ENCODE data around the gene TRAF5.

Gene TRAF5

DNA sequence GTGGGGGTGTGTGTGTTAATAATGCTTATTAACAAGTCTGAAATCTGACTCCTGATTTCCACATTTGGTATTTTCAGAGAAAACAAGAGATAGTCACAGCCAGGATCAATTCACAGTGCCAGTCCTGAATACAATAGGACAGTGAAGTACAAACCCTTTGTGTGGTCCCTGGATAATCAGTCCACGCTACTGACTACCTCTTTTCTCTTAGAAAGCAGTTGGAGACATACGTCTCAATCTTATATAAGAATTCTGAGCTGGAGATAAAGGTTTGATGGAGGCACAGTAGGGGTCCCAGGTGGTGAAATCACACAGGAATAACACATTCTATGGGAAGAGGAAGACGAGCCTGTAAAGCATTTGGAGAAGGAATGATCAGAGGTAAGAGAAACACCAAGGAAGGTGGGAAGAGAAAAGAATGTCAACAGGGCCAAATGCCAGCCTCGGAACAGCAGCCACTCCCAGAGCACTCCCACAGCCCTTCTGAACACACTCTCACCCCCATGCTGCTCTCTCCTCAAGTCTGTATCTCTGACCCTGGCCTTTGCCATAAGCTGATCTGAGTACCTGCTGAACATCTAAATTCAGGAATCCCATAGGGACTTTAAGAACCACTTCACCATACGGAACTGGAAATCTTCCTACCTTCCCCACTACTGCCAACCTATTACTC is 48.6 kb downstream of the TRAF5 start:
- H2AFZ ChIP-seq (ENCODE audit: low read depth, low read length) = no peak overlapping the region
- no peaks in the 10 kb centered on the region for H3K36me3 ChIP-seq (ENCODE audit: insufficient read depth, low read length)
- H3K4me3 ChIP-seq (ENCODE audit: low read depth in 1 of 2, low read length in 2 of 2) = no peak overlapping the region
- TF ChIP-seq, protein P1, sequence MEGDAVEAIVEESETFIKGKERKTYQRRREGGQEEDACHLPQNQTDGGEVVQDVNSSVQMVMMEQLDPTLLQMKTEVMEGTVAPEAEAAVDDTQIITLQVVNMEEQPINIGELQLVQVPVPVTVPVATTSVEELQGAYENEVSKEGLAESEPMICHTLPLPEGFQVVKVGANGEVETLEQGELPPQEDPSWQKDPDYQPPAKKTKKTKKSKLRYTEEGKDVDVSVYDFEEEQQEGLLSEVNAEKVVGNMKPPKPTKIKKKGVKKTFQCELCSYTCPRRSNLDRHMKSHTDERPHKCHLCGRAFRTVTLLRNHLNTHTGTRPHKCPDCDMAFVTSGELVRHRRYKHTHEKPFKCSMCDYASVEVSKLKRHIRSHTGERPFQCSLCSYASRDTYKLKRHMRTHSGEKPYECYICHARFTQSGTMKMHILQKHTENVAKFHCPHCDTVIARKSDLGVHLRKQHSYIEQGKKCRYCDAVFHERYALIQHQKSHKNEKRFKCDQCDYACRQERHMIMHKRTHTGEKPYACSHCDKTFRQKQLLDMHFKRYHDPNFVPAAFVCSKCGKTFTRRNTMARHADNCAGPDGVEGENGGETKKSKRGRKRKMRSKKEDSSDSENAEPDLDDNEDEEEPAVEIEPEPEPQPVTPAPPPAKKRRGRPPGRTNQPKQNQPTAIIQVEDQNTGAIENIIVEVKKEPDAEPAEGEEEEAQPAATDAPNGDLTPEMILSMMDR (IDR thresholded peaks at IDR 0.05; ENCODE audit: borderline replicate concordance, extremely low read depth, low read length, poor library complexity, severe bottlenecking) = no peak
- no peak for TF ChIP-seq EZH2 (IDR thresholded peaks at IDR 0.05; ENCODE audit: borderline replicate concordance, low read depth, low read length, severe bottlenecking)
- no peaks in the 10 kb centered on the region for H3K4me1 ChIP-seq (ENCODE audit: insufficient read depth, low read length)
- DNase-seq = no peak
- no peaks in the 10 kb centered on the region for H3K9me3 ChIP-seq (ENCODE audit: insufficient read depth, low read length, severe bottlenecking)
- H3K4me2 ChIP-seq (ENCODE audit: insufficient read depth, low read length) = no peak overlapping the region
- no peak overlapping the region for H3K27ac ChIP-seq (ENCODE audit: low read length)
- H4K20me1 ChIP-seq (ENCODE audit: insufficient read depth, low read length) = no peaks in the 10 kb centered on the region
- peaks cover 3% of the 10 kb centered on the region for H3K27me3 ChIP-seq (ENCODE audit: insufficient read depth, low read length, poor library complexity)
- no peak overlapping the region for H3K9ac ChIP-seq (ENCODE audit: low read depth, low read length)
- H3K79me2 ChIP-seq (ENCODE audit: insufficient read depth, low read length) = no peaks in the 10 kb centered on the region
- ATAC-seq (ENCODE audit: insufficient read depth, low read depth) = no peak

DNA sequence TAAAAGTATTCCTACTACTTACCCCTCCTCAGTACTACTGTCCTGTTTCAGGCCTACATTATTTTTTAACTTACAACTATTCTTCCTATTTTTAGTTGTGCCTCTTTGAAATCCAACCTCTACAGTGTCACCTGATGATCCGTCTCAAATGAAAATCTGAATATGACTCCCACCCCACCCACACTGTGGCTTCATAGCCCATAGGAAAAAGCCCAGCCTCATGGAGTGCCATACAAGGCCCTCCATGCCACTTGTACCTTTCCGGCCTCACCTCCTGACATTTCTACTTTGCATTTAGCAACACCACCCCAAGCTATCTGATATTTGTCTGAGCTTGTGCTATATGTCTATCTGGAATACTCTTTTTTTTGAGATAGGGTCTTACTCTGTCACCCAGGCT is 49.3 kb downstream of the TRAF5 start:
- Histone ChIP-seq H3K4me3 (ENCODE audit: low read depth in 1 of 2, low read length in 2 of 2) (no peak overlapping the region), H4K20me1 (ENCODE audit: insufficient read depth, low read length) (no peaks in the 10 kb centered on the region), H3K27ac (ENCODE audit: low read length) (no peak overlapping the region), H3K27me3 (ENCODE audit: insufficient read depth, low read length, poor library complexity) (peaks cover 3% of the 10 kb centered on the region), H3K4me2 (ENCODE audit: insufficient read depth, low read length) (no peak overlapping the region), H3K9me3 (ENCODE audit: insufficient read depth, low read length, severe bottlenecking) (no peaks in the 10 kb centered on the region), H3K79me2 (ENCODE audit: insufficient read depth, low read length) (no peaks in the 10 kb centered on the region), H3K36me3 (ENCODE audit: insufficient read depth, low read length) (no peaks in the 10 kb centered on the region), H2AFZ (ENCODE audit: low read depth, low read length) (no peak overlapping the region), H3K4me1 (ENCODE audit: insufficient read depth, low read length) (no peaks in the 10 kb centered on the region), H3K9ac (ENCODE audit: low read depth, low read length) (no peak overlapping the region)
- no peak for ATAC-seq (ENCODE audit: insufficient read depth, low read depth)
- DNase-seq = no peak
- TF ChIP-seq, protein P1 (IDR thresholded peaks at IDR 0.05; ENCODE audit: borderline replicate concordance, extremely low read depth, low read length, poor library complexity, severe bottlenecking) = no peak
- no peak for TF ChIP-seq EZH2 (IDR thresholded peaks at IDR 0.05; ENCODE audit: borderline replicate concordance, low read depth, low read length, severe bottlenecking)

DNA sequence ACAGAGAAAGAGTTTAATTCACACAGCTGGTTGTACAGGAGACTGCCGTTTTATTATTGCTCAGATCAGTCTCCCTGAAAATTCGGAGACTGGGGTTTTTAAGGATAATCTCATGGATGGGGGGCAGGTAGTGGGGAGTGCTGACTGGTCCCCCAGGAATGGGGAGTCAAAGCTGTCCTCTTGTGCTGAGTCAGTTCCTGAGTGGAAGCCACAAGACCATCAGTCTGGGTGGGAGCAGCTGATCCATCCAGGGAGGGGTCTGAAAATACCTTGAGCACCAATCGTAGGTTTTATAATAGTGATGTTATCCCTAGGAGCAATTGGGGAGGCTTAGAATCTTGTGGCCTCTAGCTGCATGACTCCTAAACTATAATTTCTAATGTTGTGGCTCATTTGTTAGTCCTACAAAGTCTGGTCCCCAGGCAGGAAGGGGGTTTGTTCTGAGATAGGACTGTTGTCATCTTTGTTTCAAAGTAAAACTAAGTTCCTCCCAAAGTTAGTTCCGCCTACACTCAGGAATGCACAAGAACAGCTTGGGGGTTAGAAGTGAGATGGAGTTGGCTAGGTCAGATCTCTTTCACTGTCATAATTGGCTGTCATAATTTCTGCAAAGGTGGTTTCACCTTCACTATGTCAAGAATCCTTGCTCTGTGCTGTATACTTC is 50.3 kb downstream of the TRAF5 start:
- no peak overlapping the region for H3K9ac ChIP-seq (ENCODE audit: low read depth, low read length)
- DNase-seq (no peak), ATAC-seq (ENCODE audit: insufficient read depth, low read depth) (no peak)
- H3K27ac ChIP-seq (ENCODE audit: low read length) = no peak overlapping the region
- H3K4me3 ChIP-seq (ENCODE audit: low read depth in 1 of 2, low read length in 2 of 2) = no peak overlapping the region
- no peaks in the 10 kb centered on the region for H3K36me3 ChIP-seq (ENCODE audit: insufficient read depth, low read length)
- no peaks in the 10 kb centered on the region for H4K20me1 ChIP-seq (ENCODE audit: insufficient read depth, low read length)
- no peaks in the 10 kb centered on the region for H3K79me2 ChIP-seq (ENCODE audit: insufficient read depth, low read length)
- peaks cover 3% of the 10 kb centered on the region for H3K27me3 ChIP-seq (ENCODE audit: insufficient read depth, low read length, poor library complexity)
- no peak overlapping the region for H3K4me2 ChIP-seq (ENCODE audit: insufficient read depth, low read length)
- H3K9me3 ChIP-seq (ENCODE audit: insufficient read depth, low read length, severe bottlenecking) = no peaks in the 10 kb centered on the region
- TF ChIP-seq, protein P1 (IDR thresholded peaks at IDR 0.05; ENCODE audit: borderline replicate concordance, extremely low read depth, low read length, poor library complexity, severe bottlenecking) = no peak
- no peak for TF ChIP-seq EZH2 (IDR thresholded peaks at IDR 0.05; ENCODE audit: borderline replicate concordance, low read depth, low read length, severe bottlenecking)
- H2AFZ ChIP-seq (ENCODE audit: low read depth, low read length) = no peak overlapping the region
- H3K4me1 ChIP-seq (ENCODE audit: insufficient read depth, low read length) = no peaks in the 10 kb centered on the region
